ENCODE data around the gene NR3C2. TPM values are rescaled to one million over a fixed set of nuclear protein-coding genes. Genes with fewer than 3 reads are reported as not detected.

Gene NR3C2
- total and polyA plus RNA-seq, 4 donors: 2.0 to 11.5 (median 3.2) TPM

GRCh38 chr4:148441624-148441985 is 609 bp downstream of the NR3C2 start:
- 1% methylated on average over 12 of the region's 12 CpGs for WGBS
- no peak for DNase-seq (ENCODE audit: low spot score)
- H3K36me3 ChIP-seq (ENCODE audit: control insufficient read depth in 4 of 4, insufficient read depth in 3 of 4, low read depth in 1 of 4, low read length in 3 of 4): no peaks in the 10 kb centered on the region
- H3K4me1 ChIP-seq (ENCODE audit: control insufficient read depth in 4 of 4, insufficient read depth in 4 of 4, low read length in 3 of 4): peaks cover 7 to 57% (median 35%) of the 10 kb centered on the region in 4 donors
- H3K4me3 ChIP-seq (ENCODE audit: low read depth in 1 of 3, low read length in 3 of 3): peak overlapping the region; percentile 73 to 90 (median 73)
- H3K9ac ChIP-seq (ENCODE audit: low read depth in 1 of 2, low read length in 2 of 2): peak overlapping the region; percentile 40 to 92
- no peaks in the 10 kb centered on the region for H3K27me3 ChIP-seq (ENCODE audit: control insufficient read depth in 4 of 4, insufficient read depth in 4 of 4, low read length in 3 of 4)
- TF ChIP-seq YY1 (IDR thresholded peaks at IDR 0.05): no peak
- no peak for TF ChIP-seq RAD21 (IDR thresholded peaks at IDR 0.05)
- no peak for TF ChIP-seq NR2F2 (IDR thresholded peaks at IDR 0.05)
- TF ChIP-seq FOXA1 (IDR thresholded peaks at IDR 0.05): no peak
- no peak for TF ChIP-seq ZBTB33 (IDR thresholded peaks at IDR 0.05)
- no peak for TF ChIP-seq RXRA (IDR thresholded peaks at IDR 0.05)
- no peak for TF ChIP-seq GABPA (IDR thresholded peaks at IDR 0.05 in 1 of 2, conservative IDR thresholded peaks at IDR 0.05 in 1 of 2)
- TF ChIP-seq EGR1 (IDR thresholded peaks at IDR 0.05; ENCODE audit: low read depth in 2 of 2): no peak
- TF ChIP-seq JUND (IDR thresholded peaks at IDR 0.05): no peak
- TF ChIP-seq TAF1 (conservative IDR thresholded peaks at IDR 0.05): no peak
- peak overlapping the region; percentile 87 to 89 for H3K27ac ChIP-seq (ENCODE audit: low read depth in 1 of 2, low read length in 2 of 2)
- H3K9me3 ChIP-seq (ENCODE audit: control insufficient read depth in 4 of 4, low read length in 3 of 4): no peaks in the 10 kb centered on the region

- H3K27ac ChIP-seq (ENCODE audit: low read depth in 1 of 2, low read length in 2 of 2): peak overlapping the region in 1 of 2 donors; percentile 26
- 42% methylated on average over 2 of the region's 2 CpGs for WGBS
- peaks cover 7 to 56% (median 40%) of the 10 kb centered on the region in 4 donors for H3K4me1 ChIP-seq (ENCODE audit: control insufficient read depth in 4 of 4, insufficient read depth in 4 of 4, low read length in 3 of 4)
- H3K9ac ChIP-seq (ENCODE audit: low read depth in 1 of 2, low read length in 2 of 2): no peak overlapping the region
- DNase-seq (ENCODE audit: low spot score): no peak
- H3K36me3 ChIP-seq (ENCODE audit: control insufficient read depth in 4 of 4, insufficient read depth in 3 of 4, low read depth in 1 of 4, low read length in 3 of 4): no peaks in the 10 kb centered on the region
- H3K4me3 ChIP-seq (ENCODE audit: low read depth in 1 of 3, low read length in 3 of 3): no peak overlapping the region
- no peaks in the 10 kb centered on the region for H3K27me3 ChIP-seq (ENCODE audit: control insufficient read depth in 4 of 4, insufficient read depth in 4 of 4, low read length in 3 of 4)
- H3K9me3 ChIP-seq (ENCODE audit: control insufficient read depth in 4 of 4, low read length in 3 of 4): no peaks in the 10 kb centered on the region
- TF ChIP-seq HNF4A (conservative IDR thresholded peaks at IDR 0.05) (no peak), RAD21 (IDR thresholded peaks at IDR 0.05) (peak in 1 of 2 donors; percentile 13), EGR1 (IDR thresholded peaks at IDR 0.05; ENCODE audit: low read depth in 2 of 2) (no peak)
Measured at GRCh38 chr4:148438047-148438446, 4.2 kb downstream of the NR3C2 start.

GRCh38 chr4:148437439-148437838 is 4.8 kb downstream of the NR3C2 start:
- H3K9me3 ChIP-seq (ENCODE audit: control insufficient read depth in 4 of 4, low read length in 3 of 4): no peaks in the 10 kb centered on the region
- DNase-seq (ENCODE audit: low spot score): no peak
- no peaks in the 10 kb centered on the region for H3K36me3 ChIP-seq (ENCODE audit: control insufficient read depth in 4 of 4, insufficient read depth in 3 of 4, low read depth in 1 of 4, low read length in 3 of 4)
- H3K27me3 ChIP-seq (ENCODE audit: control insufficient read depth in 4 of 4, insufficient read depth in 4 of 4, low read length in 3 of 4): no peaks in the 10 kb centered on the region
- H3K27ac ChIP-seq (ENCODE audit: low read depth in 1 of 2, low read length in 2 of 2): no peak overlapping the region
- no peak overlapping the region for H3K4me3 ChIP-seq (ENCODE audit: low read depth in 1 of 3, low read length in 3 of 3)
- H3K4me1 ChIP-seq (ENCODE audit: control insufficient read depth in 4 of 4, insufficient read depth in 4 of 4, low read length in 3 of 4): peaks cover 7 to 57% (median 40%) of the 10 kb centered on the region in 4 donors
- 29% methylated on average over 2 of the region's 2 CpGs for WGBS
- H3K9ac ChIP-seq (ENCODE audit: low read depth in 1 of 2, low read length in 2 of 2): no peak overlapping the region
- TF ChIP-seq ZBTB33 (IDR thresholded peaks at IDR 0.05) (no peak), ATF3 (IDR thresholded peaks at IDR 0.05) (no peak), MAX (IDR thresholded peaks at IDR 0.05) (peak; percentile 17), EGR1 (IDR thresholded peaks at IDR 0.05; ENCODE audit: low read depth in 2 of 2) (no peak), JUND (IDR thresholded peaks at IDR 0.05) (no peak), FOXA2 (IDR thresholded peaks at IDR 0.05) (no peak), HNF4A (conservative IDR thresholded peaks at IDR 0.05) (peak; percentile 86 to 87), REST (IDR thresholded peaks at IDR 0.05) (no peak), HNF4G (IDR thresholded peaks at IDR 0.05) (peak; percentile 57), RAD21 (IDR thresholded peaks at IDR 0.05) (peak in 1 of 2 donors; percentile 2), RXRA (IDR thresholded peaks at IDR 0.05) (peak; percentile 37 to 47), SP1 (IDR thresholded peaks at IDR 0.05) (no peak), GABPA (IDR thresholded peaks at IDR 0.05 in 1 of 2, conservative IDR thresholded peaks at IDR 0.05 in 1 of 2) (no peak), YY1 (IDR thresholded peaks at IDR 0.05) (peak; percentile 48), TAF1 (conservative IDR thresholded peaks at IDR 0.05) (no peak), FOXA1 (IDR thresholded peaks at IDR 0.05) (no peak), NR2F2 (IDR thresholded peaks at IDR 0.05) (peak; percentile 74)
